ENCODE results near the gene SLAMF7.

GRCh38 chr1:160779626-160780397 is 40.8 kb downstream of the SLAMF7 start:
- peak; percentile 31 to 41 for TF ChIP-seq CTCF (conservative IDR thresholded peaks at IDR 0.05 in 1 of 2, IDR thresholded peaks at IDR 0.05 in 1 of 2; ENCODE audit: extremely low read depth in 1 of 2, insufficient read depth in 1 of 2, low read depth in 1 of 2, low read length in 2 of 2)
- TF ChIP-seq EZH2 (IDR thresholded peaks at IDR 0.05; ENCODE audit: borderline replicate concordance, low read length): no peak
